ENCODE data around the gene ST3GAL3. TPM values are rescaled to one million over a fixed set of nuclear protein-coding genes. Genes with fewer than 3 reads are reported as not detected.
A peak's percentile ranks its signal among the peaks of the same experiment; 100 is the strongest.

Gene ST3GAL3
- polyA plus RNA-seq, 2 of the 4 experiments (the other 2 are of a cell fraction): 2.5 to 4.0 TPM

GRCh38 chr1:43772978-43773377 is 65.6 kb downstream of the ST3GAL3 start (continued):
- TF ChIP-seq FOSL2 (IDR thresholded peaks at IDR 0.05) (no peak), FOSL2 (CRISPR knock-in tag; IDR thresholded peaks at IDR 0.05) (no peak), CBX8 (IDR thresholded peaks at IDR 0.05) (no peak), POLR2A (IDR thresholded peaks at IDR 0.05; ENCODE audit: low read length) (no peak)

DNA sequence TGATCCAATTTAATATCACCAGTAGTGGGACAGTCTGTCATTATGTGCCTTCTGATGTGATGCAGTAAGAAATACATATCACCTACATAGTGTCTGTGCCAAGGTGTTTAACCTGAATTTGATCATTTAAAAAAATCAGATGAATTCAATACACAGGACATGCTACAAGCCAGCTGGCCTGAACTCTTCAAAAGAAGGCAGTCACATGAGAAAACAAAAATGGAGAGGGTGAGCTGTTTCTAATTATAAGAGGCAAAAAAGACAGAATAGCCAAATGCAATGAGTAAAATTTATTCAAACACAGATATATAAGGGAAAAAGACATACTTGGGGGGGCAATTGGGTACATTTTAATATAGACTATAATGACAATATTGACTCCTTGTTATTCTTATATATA is 66.5 kb downstream of the ST3GAL3 start:
- H3K4me1 ChIP-seq: peaks cover 31% of the 10 kb centered on the region
- FAIRE-seq: no peak
- CTCF ChIA-PET: interaction anchor here (1.3 to 3.3 kb wide), 2 partner anchors 10 to 161 kb away, joined by 6 to 19 read pairs; no protein-coding TSS in a partner anchor
- H3K4me2 ChIP-seq: peak overlapping the region; percentile 26; the same call in 1 of the 3 replicates
- H3K4me3 ChIP-seq: no peak overlapping the region
- peaks cover 6% of the 10 kb centered on the region; the same call in 1 of the 3 replicates for H3K9me3 ChIP-seq
- POLR2A ChIA-PET: no interaction called here
- TF ChIP-seq, protein P1, sequence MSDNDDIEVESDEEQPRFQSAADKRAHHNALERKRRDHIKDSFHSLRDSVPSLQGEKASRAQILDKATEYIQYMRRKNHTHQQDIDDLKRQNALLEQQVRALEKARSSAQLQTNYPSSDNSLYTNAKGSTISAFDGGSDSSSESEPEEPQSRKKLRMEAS (IDR thresholded peaks at IDR 0.05): no peak
- TF ChIP-seq POLR2AphosphoS2 (conservative IDR thresholded peaks at IDR 0.05; ENCODE audit: low read length) (no peak), FOXS1 (CRISPR knock-in tag; IDR thresholded peaks at IDR 0.05) (no peak), CBX8 (IDR thresholded peaks at IDR 0.05) (no peak), NFE2L2 (conservative IDR thresholded peaks at IDR 0.05; ENCODE audit: low read length) (no peak), EHF (CRISPR knock-in tag; IDR thresholded peaks at IDR 0.05) (no peak), CHD2 (IDR thresholded peaks at IDR 0.05; ENCODE audit: low read length, partially characterized antibody) (no peak), REST (IDR thresholded peaks at IDR 0.05) (no peak), HMGXB4 (CRISPR knock-in tag; IDR thresholded peaks at IDR 0.05; ENCODE audit: borderline replicate concordance) (no peak), NPAS2 (CRISPR knock-in tag; IDR thresholded peaks at IDR 0.05; ENCODE audit: borderline replicate concordance) (no peak), TP53 (CRISPR knock-in tag; IDR thresholded peaks at IDR 0.05) (no peak), ZNF302 (CRISPR knock-in tag; IDR thresholded peaks at IDR 0.05) (no peak), E2F6 (IDR thresholded peaks at IDR 0.05; ENCODE audit: borderline replicate concordance, low read depth) (no peak), ZFP36 (IDR thresholded peaks at IDR 0.05; ENCODE audit: borderline replicate concordance, partially characterized antibody) (no peak)
- TF ChIP-seq, protein P2, sequence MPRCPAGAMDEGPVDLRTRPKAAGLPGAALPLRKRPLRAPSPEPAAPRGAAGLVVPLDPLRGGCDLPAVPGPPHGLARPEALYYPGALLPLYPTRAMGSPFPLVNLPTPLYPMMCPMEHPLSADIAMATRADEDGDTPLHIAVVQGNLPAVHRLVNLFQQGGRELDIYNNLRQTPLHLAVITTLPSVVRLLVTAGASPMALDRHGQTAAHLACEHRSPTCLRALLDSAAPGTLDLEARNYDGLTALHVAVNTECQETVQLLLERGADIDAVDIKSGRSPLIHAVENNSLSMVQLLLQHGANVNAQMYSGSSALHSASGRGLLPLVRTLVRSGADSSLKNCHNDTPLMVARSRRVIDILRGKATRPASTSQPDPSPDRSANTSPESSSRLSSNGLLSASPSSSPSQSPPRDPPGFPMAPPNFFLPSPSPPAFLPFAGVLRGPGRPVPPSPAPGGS (IDR thresholded peaks at IDR 0.05): no peak
- DNase-seq (ENCODE audit: low read depth in 1 of 2, low spot score in 1 of 2): no peak
- no peak overlapping the region; a peak in 1 of 6 replicates for H3K27ac ChIP-seq
- no peak for ATAC-seq

- peak overlapping the region; percentile 21 to 56; a peak in 2 of 6 replicates for H3K27ac ChIP-seq
- H3K9me3 ChIP-seq: peaks cover 6% of the 10 kb centered on the region; the same call in 1 of the 3 replicates
- 35% methylated on average over 2 of the region's 2 CpGs for WGBS (ENCODE audit: missing lambda C conversion rate)
- ATAC-seq (peak in 1 of 2 experiments; percentile 52; a peak in 3 of 6 replicates), FAIRE-seq (no peak), DNase-seq (ENCODE audit: low read depth in 1 of 2, low spot score in 1 of 2) (no peak)
- no peak overlapping the region for H3K4me3 ChIP-seq
- CTCF ChIA-PET: interaction anchor here (0.8 to 3.3 kb wide), 4 partner anchors 11 to 171 kb away, joined by 3 to 19 read pairs (median 4); no protein-coding TSS in a partner anchor
- POLR2A ChIA-PET: no interaction called here
- H3K4me2 ChIP-seq: peak overlapping the region; percentile 26; the same call in 2 of the 3 replicates
- peaks cover 31% of the 10 kb centered on the region for H3K4me1 ChIP-seq
- peak; percentile 27; the same call in 1 of the 2 replicates for TF ChIP-seq FOSL2 (IDR thresholded peaks at IDR 0.05)
- peak; percentile 62 for TF ChIP-seq FOSL2 (CRISPR knock-in tag; IDR thresholded peaks at IDR 0.05)
- no peak for TF ChIP-seq NFE2L2 (conservative IDR thresholded peaks at IDR 0.05; ENCODE audit: low read length)
- peak in 1 of 2 experiments; percentile 39; a peak in 1 of 4 replicates for TF ChIP-seq CEBPB (IDR thresholded peaks at IDR 0.05)
Measured at GRCh38 chr1:43774359-43774758, 67.0 kb downstream of the ST3GAL3 start.
